ENCODE data around the gene TRIM15. TPM values are rescaled to one million over a fixed set of nuclear protein-coding genes. Genes with fewer than 3 reads are reported as not detected.

TRIM15 gene
- total RNA-seq, 1 experiment from 2014 or later, result 0.20 TPM

- Histone ChIP-seq H2BK20ac (ENCODE audit: low read depth, low read length, poor library complexity, severe bottlenecking) (no peak overlapping the region), H2BK15ac (ENCODE audit: low read depth, low read length) (no peak overlapping the region), H2BK120ac (ENCODE audit: low read depth, low read length, poor library complexity, severe bottlenecking) (no peak overlapping the region), H3K4ac (ENCODE audit: low read depth, low read length) (no peak overlapping the region), H3K14ac (ENCODE audit: insufficient read depth, low read length) (no peak overlapping the region), H3K4me2 (ENCODE audit: insufficient read depth, insufficient read length, low read length) (no peak overlapping the region), H4K8ac (replicated peaks; ENCODE audit: insufficient read length, low read depth, low read length) (no peak overlapping the region), H3K79me1 (ENCODE audit: insufficient read depth, low read depth, low read length, poor library complexity, severe bottlenecking) (no peaks in the 10 kb centered on the region), H3K4me1 (ENCODE audit: insufficient read depth, low read length) (peaks cover 3% of the 10 kb centered on the region; the same call in 1 of the 2 replicates), H2AK5ac (ENCODE audit: insufficient read length, low read length) (no peak overlapping the region), H3K23me2 (ENCODE audit: insufficient read length, low read depth, low read length, poor library complexity, severe bottlenecking) (no peaks in the 10 kb centered on the region), H3K9me3 (ENCODE audit: control insufficient read depth, low read depth, low read length) (no peaks in the 10 kb centered on the region), H4K20me1 (ENCODE audit: control insufficient read depth, insufficient read depth, insufficient read length) (no peaks in the 10 kb centered on the region), H3K23ac (ENCODE audit: insufficient read length, low read depth, low read length) (no peak overlapping the region), H3T11ph (ENCODE audit: low read length) (no peak overlapping the region), H2BK5ac (ENCODE audit: insufficient read length, low read length) (no peak overlapping the region), H4K91ac (ENCODE audit: insufficient read length, low read depth, low read length) (no peak overlapping the region), H3K56ac (ENCODE audit: insufficient read length, low read depth, low read length) (no peak overlapping the region), H3K27me3 (ENCODE audit: insufficient read depth, low read length) (no peaks in the 10 kb centered on the region), H2AFZ (ENCODE audit: low read length) (no peak overlapping the region), H2BK12ac (ENCODE audit: insufficient read length, low read depth, low read length) (no peak overlapping the region), H3K79me2 (ENCODE audit: insufficient read depth, low read length) (no peaks in the 10 kb centered on the region), H4K5ac (ENCODE audit: insufficient read length, low read depth, low read length) (no peak overlapping the region), H3K18ac (ENCODE audit: insufficient read length, low read depth, low read length) (no peak overlapping the region), H3K9ac (ENCODE audit: extremely low read depth, insufficient read length, low read length) (no peak overlapping the region), H3K27ac (ENCODE audit: insufficient read length, low read depth, low read length) (no peak overlapping the region)
- WGBS (ENCODE audit: extremely low coverage, insufficient read length, low lambda C conversion rate), result no CpG with 5 or more reads among the region's 16 CpGs
- no peaks in the 10 kb centered on the region for H3K9me3 Mint-ChIP-seq
- H3K36me3 Mint-ChIP-seq (ENCODE audit: insufficient read depth in 1 of 3, low read depth in 3 of 3), result no peaks in the 10 kb centered on the region
- DNase-seq, result no peak
- peaks cover 50% of the 10 kb centered on the region for H3K27me3 Mint-ChIP-seq (ENCODE audit: low read depth)
- H3K4me1 Mint-ChIP-seq, result no peaks in the 10 kb centered on the region
- TF ChIP-seq CTCF (conservative IDR thresholded peaks at IDR 0.05), result no peak
- no peak overlapping the region; a peak in 1 of 7 replicates for H3K27ac Mint-ChIP-seq
- no peak overlapping the region for H3K4me3 Mint-ChIP-seq
These were observed 740 bp downstream of the TRIM15 start for GRCh38 chr6:30163918-30164654.

All from H9 (cell line).